Smooth muscle cell of the pulmonary artery (primary cell): ENCODE results near the gene C1QB. TPM values are rescaled to one million over a fixed set of nuclear protein-coding genes. Genes with fewer than 3 reads are reported as not detected.

Source experiments
- total RNA-seq: library from RNA; depleted of rRNA; stranded (reverse); fragments of >200 nt; gene quantifications from 2 replicates; pipeline ENCODE4 v1.2.3, GENCODE V29; 2014

The C1QB gene
- total RNA-seq: not detected in 2 replicates

GRCh38 chr1:22652881-22653316 lies at the start of gene C1QB:
TSS of gene C1QB (plus strand) at chr1:22653236. CDS start at chr1:22659463, 6,227 bp downstream.

GRCh38 chr1:22636353-22636752 lies 16.7 kb upstream of the C1QB start, which contains the start of gene C1QA:
TSS of gene C1QA (plus strand) at chr1:22636628. CDS start at chr1:22637617, 989 bp downstream.

GRCh38 chr1:22643381-22643780 lies 9.7 kb upstream of the C1QB start, which contains the start of gene C1QC:
TSS of gene C1QC (plus strand) at chr1:22643633. CDS start at chr1:22644024, 391 bp downstream.

GRCh38 chr1:22710701-22711049 lies 57.6 kb downstream of the C1QB start, which contains the start of gene EPHB2:
TSS of gene EPHB2 (plus strand) at chr1:22710839. CDS start at chr1:22710983, 144 bp downstream.

Other genes with a start within 250 kb of the C1QB start
- gene ZBTB40, start 201.4 kb upstream of the C1QB start, total RNA-seq: 13.7 and 13.9 TPM in 2 replicates
- gene EPHA8, start 89.7 kb upstream of the C1QB start, total RNA-seq: not detected in 2 replicates
- gene C1QA, start 16.6 kb upstream of the C1QB start, total RNA-seq: not detected in 2 replicates
- gene C1QC, start 9.6 kb upstream of the C1QB start, total RNA-seq: not detected in 2 replicates
- 12.2 and 72.5 TPM in 2 replicates for gene EPHB2, start 57.6 kb downstream of the C1QB start, total RNA-seq